GM23248 (cell line): Measurements from ENCODE around the gene SLC26A6.

Experiments used
- EZH2 ChIP-seq: fragments of 200-600 bp; sonication (generic); IDR thresholded peaks from 2 replicates; pipeline ENCODE4 v1.6.1; 2018; ENCODE audit warnings: antibody characterized with exemption, mild to moderate bottlenecking; ENCODE audit not compliant: insufficient read depth, poor library complexity, severe bottlenecking
- EZH2phosphoT487 ChIP-seq: fragments of 200-600 bp; sonication (generic); IDR thresholded peaks from 2 replicates; pipeline ENCODE4 v1.6.1; 2018; ENCODE audit warnings: antibody characterized with exemption, moderate library complexity, mild to moderate bottlenecking, low read depth; ENCODE audit not compliant: insufficient read depth

- TF ChIP-seq EZH2 (no peak), EZH2phosphoT487 (no peak)
These were observed 37.3 kb upstream of the SLC26A6 start for GRCh38 chr3:48672522-48672921.
